ENCODE results near the gene BMP6.

DNA sequence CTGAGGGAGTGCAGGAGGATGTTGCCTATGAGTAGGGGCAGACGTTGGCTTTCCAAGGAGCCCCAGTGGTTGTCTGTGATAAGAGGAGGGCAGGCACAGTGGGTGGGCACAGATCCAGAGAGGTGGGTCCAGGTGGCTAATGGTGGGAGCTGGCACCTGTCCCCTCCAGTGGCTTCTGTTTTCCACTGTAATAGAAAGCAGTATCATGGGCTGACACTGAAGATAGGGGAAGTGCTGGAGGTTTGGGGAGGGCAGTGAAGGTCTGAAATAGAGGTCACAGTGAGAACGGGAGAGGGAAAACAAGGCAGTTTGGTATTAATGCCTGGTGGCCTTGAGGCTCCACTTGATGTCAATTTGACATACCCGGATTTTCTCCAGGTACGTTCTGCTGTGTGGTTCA lies 195.1 kb downstream of the BMP6 start:
- no peak for TF ChIP-seq POLR2AphosphoS5 (IDR thresholded peaks at IDR 0.05; ENCODE audit: low read depth)
- TF ChIP-seq, protein P1, sequence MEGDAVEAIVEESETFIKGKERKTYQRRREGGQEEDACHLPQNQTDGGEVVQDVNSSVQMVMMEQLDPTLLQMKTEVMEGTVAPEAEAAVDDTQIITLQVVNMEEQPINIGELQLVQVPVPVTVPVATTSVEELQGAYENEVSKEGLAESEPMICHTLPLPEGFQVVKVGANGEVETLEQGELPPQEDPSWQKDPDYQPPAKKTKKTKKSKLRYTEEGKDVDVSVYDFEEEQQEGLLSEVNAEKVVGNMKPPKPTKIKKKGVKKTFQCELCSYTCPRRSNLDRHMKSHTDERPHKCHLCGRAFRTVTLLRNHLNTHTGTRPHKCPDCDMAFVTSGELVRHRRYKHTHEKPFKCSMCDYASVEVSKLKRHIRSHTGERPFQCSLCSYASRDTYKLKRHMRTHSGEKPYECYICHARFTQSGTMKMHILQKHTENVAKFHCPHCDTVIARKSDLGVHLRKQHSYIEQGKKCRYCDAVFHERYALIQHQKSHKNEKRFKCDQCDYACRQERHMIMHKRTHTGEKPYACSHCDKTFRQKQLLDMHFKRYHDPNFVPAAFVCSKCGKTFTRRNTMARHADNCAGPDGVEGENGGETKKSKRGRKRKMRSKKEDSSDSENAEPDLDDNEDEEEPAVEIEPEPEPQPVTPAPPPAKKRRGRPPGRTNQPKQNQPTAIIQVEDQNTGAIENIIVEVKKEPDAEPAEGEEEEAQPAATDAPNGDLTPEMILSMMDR (conservative IDR thresholded peaks at IDR 0.05; ENCODE audit: low read depth in 2 of 2) = no peak
- TF ChIP-seq EZH2 (IDR thresholded peaks at IDR 0.05; ENCODE audit: low read depth, unreplicated experiment) = no peak
- TF ChIP-seq EZH2phosphoT487 (IDR thresholded peaks at IDR 0.05; ENCODE audit: unreplicated experiment) = no peak
- TF ChIP-seq STAT1 (IDR thresholded peaks at IDR 0.05; ENCODE audit: unreplicated experiment) = no peak
- TF ChIP-seq, protein P2, sequence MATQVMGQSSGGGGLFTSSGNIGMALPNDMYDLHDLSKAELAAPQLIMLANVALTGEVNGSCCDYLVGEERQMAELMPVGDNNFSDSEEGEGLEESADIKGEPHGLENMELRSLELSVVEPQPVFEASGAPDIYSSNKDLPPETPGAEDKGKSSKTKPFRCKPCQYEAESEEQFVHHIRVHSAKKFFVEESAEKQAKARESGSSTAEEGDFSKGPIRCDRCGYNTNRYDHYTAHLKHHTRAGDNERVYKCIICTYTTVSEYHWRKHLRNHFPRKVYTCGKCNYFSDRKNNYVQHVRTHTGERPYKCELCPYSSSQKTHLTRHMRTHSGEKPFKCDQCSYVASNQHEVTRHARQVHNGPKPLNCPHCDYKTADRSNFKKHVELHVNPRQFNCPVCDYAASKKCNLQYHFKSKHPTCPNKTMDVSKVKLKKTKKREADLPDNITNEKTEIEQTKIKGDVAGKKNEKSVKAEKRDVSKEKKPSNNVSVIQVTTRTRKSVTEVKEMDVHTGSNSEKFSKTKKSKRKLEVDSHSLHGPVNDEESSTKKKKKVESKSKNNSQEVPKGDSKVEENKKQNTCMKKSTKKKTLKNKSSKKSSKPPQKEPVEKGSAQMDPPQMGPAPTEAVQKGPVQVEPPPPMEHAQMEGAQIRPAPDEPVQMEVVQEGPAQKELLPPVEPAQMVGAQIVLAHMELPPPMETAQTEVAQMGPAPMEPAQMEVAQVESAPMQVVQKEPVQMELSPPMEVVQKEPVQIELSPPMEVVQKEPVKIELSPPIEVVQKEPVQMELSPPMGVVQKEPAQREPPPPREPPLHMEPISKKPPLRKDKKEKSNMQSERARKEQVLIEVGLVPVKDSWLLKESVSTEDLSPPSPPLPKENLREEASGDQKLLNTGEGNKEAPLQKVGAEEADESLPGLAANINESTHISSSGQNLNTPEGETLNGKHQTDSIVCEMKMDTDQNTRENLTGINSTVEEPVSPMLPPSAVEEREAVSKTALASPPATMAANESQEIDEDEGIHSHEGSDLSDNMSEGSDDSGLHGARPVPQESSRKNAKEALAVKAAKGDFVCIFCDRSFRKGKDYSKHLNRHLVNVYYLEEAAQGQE (IDR thresholded peaks at IDR 0.05; ENCODE audit: unreplicated experiment) = no peak
